ENCODE results near the gene GYS1.
"Not testable (repeated sequence)": the region's sequence is repeated elsewhere in the genome, so short reads cannot be mapped to it uniquely, and the experiment has no call there.

GYS1 gene

DNA sequence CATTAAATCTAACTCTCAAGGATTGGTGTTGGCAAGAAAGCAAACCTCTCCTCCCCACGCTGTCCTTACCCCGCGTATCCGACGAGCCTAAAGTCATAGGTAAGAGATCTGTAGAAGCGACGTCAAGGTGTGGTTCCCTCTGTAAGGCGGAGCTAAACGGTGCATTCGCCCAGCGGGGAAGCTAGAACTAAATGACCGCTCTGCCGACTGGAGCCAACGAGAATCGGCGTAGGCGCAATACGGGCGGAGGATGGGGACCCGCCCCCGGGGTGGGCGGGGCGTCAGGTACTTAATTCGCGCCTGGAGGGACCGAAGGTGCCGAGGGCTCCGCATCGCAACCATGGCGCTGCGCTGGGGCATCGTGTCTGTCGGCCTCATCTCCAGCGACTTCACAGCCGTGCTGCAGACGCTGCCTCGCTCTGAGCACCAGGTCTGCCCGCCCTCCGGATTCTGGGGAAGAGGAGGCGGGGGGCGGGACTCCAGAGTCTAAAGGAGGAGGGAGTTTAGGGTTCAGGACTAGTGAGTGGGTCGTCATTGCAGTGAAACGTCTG lies 59.7 kb downstream of the GYS1 start, which contains the start of gene DHDH:
TSS of gene DHDH (plus strand) at position 318 of the 551 bp plus-strand sequence. CDS start at position 341, 23 bp downstream.
- no peak for DNase-seq

DNA sequence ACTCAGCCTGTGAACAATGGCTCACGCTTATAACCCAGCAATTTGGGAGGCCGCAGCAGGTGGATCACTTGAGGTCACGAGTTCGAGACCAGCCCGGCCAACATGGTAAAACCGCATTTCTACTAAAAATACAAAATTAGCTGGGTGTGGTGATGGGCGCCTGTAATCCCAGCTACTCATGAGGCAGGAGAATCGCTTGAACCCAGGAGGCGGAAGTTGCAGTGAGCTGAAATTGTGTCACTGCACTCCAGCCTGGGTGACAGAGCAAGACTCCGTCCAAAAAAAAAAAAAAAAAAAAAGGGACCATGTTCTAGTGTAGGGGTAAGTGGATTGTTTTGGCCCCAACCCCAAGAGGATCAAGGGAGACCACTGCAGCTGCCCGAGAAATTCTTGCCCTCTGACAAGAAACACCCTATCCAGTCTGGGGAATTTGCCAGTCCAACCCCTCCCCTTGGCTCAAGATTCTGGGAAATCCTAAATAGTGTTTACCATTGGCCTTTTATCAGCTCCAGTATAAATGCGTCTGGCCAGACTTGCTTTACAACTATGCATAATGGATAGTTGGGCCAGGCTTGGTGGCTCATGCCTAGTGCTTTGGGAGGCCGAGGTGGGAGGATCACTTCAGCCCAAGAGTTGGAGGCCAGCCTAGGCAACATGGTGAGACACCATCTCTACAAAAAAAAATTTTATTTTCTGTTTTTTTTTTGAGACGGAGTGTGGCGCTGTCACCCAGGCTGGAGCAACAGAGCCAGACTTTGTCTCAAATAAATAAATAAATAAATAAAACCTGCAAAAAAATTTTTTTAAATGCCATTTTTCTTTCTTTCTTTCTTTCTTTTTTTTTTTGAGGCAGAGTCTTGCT lies 64.7 kb downstream of the GYS1 start:
- DNase-seq = no peak

GRCh38 chr19:48927692-48928091 lies 65.4 kb downstream of the GYS1 start:
- DNase-seq = not testable (repeated sequence)

DNA sequence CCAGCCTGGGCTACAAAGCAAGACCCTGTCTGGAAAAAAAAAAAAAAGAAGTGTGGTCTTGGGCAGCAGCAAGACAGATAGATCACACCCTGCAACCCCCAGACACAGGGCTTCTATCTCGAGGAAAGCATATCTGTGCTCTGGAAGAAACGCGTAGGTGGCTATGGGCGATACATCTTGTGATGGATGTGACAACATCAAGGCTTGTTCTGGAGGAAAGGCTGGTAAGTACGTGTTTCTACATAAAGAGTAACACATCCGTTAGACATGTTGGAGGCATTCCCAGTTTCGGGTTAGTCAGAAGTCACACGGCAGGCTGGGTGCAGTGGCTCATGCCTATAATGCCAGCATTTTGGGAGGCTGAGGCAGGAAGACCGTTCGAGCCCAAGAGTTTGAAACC lies 66.2 kb downstream of the GYS1 start:
- DNase-seq = no peak

DNA sequence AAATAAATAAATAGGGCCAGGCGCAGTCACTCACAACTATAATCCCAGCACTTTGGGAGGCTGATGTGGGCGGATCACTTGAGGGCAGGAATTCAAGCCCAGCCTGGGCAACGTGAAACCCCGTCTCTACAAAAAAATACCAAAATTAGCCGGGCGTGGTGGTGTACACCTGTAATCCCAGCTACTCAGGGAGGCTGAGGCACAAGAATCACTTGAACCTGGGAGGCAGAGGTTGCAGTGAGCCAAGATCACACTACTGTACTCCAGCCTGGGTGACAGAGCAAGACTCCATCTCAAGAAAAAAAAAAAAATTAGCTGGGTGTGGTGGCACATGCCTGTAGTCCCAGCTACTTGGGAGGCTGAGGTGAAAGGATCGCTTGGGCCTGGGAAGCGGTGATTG lies 67.2 kb downstream of the GYS1 start:
- DNase-seq = not testable (repeated sequence)

DNA sequence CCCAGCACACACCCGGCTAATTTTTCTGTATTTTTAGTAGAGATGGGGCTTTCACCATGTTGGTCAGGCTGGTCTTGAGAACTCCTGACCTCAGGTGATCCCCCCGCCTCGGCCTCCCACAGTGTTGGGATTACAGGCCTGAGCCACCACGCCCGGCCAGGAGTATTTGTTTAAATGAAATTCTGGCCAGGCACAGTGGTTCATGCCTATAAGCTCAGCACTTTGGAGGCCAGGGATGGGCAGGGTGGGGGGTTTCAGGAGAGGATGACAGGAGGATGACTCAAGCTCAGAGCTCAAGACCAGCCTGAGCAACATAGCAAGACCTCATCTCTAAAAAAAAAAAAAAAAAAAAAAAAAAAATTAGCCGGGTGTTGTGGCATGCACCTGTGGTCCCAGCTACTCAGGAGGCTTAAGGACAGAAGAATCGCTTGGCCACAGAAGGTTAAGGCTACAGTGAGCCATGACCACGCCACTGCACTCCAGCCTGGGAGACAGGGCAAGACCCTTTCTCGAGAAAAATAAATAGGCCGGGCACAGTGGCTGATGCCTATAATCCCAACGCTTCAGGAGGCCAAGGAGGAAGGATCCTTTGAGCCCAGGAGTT lies 67.8 kb downstream of the GYS1 start:
- DNase-seq = no peak

- no peak for DNase-seq
Observed at GRCh38 chr19:48922548-48923490, 70.3 kb downstream of the GYS1 start.

- no peak for DNase-seq
Observed at GRCh38 chr19:48921721-48922500, 71.2 kb downstream of the GYS1 start.

DNA sequence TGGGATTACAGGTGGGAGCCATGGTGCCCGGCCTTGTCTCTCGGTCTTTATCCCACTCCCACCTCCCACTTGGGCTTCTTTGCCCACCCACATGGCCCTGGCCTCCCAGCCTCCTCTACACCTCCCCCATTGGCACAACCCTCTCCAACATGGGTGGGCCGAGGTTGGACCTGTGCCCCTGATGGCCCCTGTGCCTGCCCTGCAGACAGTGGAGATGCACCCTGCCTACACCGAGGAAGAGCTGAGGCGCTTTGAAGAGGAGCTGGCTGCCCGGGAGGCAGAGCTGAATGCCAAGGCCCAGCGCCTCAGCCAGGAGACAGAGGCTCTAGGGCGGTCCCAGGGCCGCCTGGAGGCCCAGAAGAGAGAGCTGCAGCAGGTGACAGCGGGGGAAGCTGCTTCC lies 72.2 kb downstream of the GYS1 start:
- DNase-seq = no peak

- not testable (repeated sequence) for DNase-seq
Observed at GRCh38 chr19:48919271-48919670, 73.8 kb downstream of the GYS1 start.

DNA sequence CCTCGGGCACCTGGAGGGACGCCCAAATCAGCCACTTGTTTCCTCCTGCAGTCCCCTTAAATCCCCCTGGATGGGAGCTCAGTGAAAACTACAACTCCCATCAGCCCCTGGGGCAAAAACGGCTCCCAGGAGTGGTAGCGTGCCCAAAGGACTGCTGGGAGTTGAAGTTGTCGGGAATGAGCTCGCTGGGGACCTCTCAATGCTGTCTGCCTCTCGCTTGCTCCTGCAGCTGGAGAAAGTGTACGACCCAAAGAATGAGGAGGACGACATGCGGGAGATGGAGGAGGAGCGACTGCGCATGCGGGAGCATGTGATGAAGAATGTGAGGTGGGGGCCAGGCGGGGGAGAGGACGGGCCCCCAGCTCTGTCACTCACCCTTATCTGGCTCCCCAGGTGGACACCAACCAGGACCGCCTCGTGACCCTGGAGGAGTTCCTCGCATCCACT lies 74.3 kb downstream of the GYS1 start:
- DNase-seq = no peak

Measured in GF-D8 (cell line).